Measurements from ENCODE around the gene TMCO1. TPM values are rescaled to one million over a fixed set of nuclear protein-coding genes. Genes with fewer than 3 reads are reported as not detected.
"Not testable (repeated sequence)": the region's sequence is repeated elsewhere in the genome, so short reads cannot be mapped to it uniquely, and the experiment has no call there.

TMCO1 gene
- total and polyA plus RNA-seq, 2 donors from 2014 or later, result 109 to 149 TPM

- no peaks in the 10 kb centered on the region for H3K4me1 ChIP-seq (ENCODE audit: control insufficient read depth in 2 of 3, insufficient read depth in 2 of 3, low read depth in 1 of 3, low read length in 3 of 3)
- no peak overlapping the region for H3K9ac ChIP-seq (ENCODE audit: low read length in 3 of 3)
- DNase-seq, result no peak
- H3K27me3 ChIP-seq (ENCODE audit: control insufficient read depth, insufficient read depth, low read length), result no peaks in the 10 kb centered on the region
- no peaks in the 10 kb centered on the region for H3K36me3 ChIP-seq (ENCODE audit: control insufficient read depth in 2 of 3, insufficient read depth in 3 of 3, low read length in 3 of 3)
- no peaks in the 10 kb centered on the region for H3K9me3 ChIP-seq (ENCODE audit: control insufficient read depth in 2 of 3, insufficient read depth in 1 of 3, low read length in 3 of 3)
- no peak overlapping the region for H3K4me3 ChIP-seq (ENCODE audit: low read length in 3 of 3)
- intact Hi-C loops (cut with DNase I), result no loop called here
- H3K27ac ChIP-seq (ENCODE audit: low read depth in 2 of 2, low read length in 2 of 2), result no peak overlapping the region
- no peak for TF ChIP-seq CTCF (IDR thresholded peaks at IDR 0.05; ENCODE audit: borderline replicate concordance, extremely low read depth, insufficient read depth)
- FAIRE-seq, result no peak
Measured at GRCh38 chr1:165816157-165816556, 47.5 kb upstream of the TMCO1 start.

- no peaks in the 10 kb centered on the region for H3K9me3 ChIP-seq (ENCODE audit: control insufficient read depth in 2 of 3, insufficient read depth in 1 of 3, low read length in 3 of 3)
- H3K4me1 ChIP-seq (ENCODE audit: control insufficient read depth in 2 of 3, insufficient read depth in 2 of 3, low read depth in 1 of 3, low read length in 3 of 3), result no peaks in the 10 kb centered on the region
- FAIRE-seq (no peak), DNase-seq (no peak)
- no peaks in the 10 kb centered on the region for H3K27me3 ChIP-seq (ENCODE audit: control insufficient read depth, insufficient read depth, low read length)
- TF ChIP-seq CTCF (IDR thresholded peaks at IDR 0.05; ENCODE audit: borderline replicate concordance, extremely low read depth, insufficient read depth), result no peak
- H3K36me3 ChIP-seq (ENCODE audit: control insufficient read depth in 2 of 3, insufficient read depth in 3 of 3, low read length in 3 of 3), result no peaks in the 10 kb centered on the region
- H3K9ac ChIP-seq (ENCODE audit: low read length in 3 of 3), result no peak overlapping the region
- no peak overlapping the region for H3K4me3 ChIP-seq (ENCODE audit: low read length in 3 of 3)
- no peak overlapping the region for H3K27ac ChIP-seq (ENCODE audit: low read depth in 2 of 2, low read length in 2 of 2)
- intact Hi-C loops (cut with DNase I), result no loop called here
Measured at GRCh38 chr1:165815725-165816124, 47.1 kb upstream of the TMCO1 start.

GRCh38 chr1:165807613-165808012 is 38.9 kb upstream of the TMCO1 start:
- no peak overlapping the region for H3K27ac ChIP-seq (ENCODE audit: low read depth in 2 of 2, low read length in 2 of 2)
- H3K4me1 ChIP-seq (ENCODE audit: control insufficient read depth in 2 of 3, insufficient read depth in 2 of 3, low read depth in 1 of 3, low read length in 3 of 3), result no peaks in the 10 kb centered on the region
- H3K27me3 ChIP-seq (ENCODE audit: control insufficient read depth, insufficient read depth, low read length), result no peaks in the 10 kb centered on the region
- FAIRE-seq (no peak), DNase-seq (no peak)
- TF ChIP-seq CTCF (IDR thresholded peaks at IDR 0.05; ENCODE audit: borderline replicate concordance, extremely low read depth, insufficient read depth), result no peak
- intact Hi-C loops (cut with DNase I), result no loop called here
- H3K9ac ChIP-seq (ENCODE audit: low read length in 3 of 3), result no peak overlapping the region
- no peak overlapping the region for H3K4me3 ChIP-seq (ENCODE audit: low read length in 3 of 3)
- no peaks in the 10 kb centered on the region for H3K36me3 ChIP-seq (ENCODE audit: control insufficient read depth in 2 of 3, insufficient read depth in 3 of 3, low read length in 3 of 3)
- no peaks in the 10 kb centered on the region for H3K9me3 ChIP-seq (ENCODE audit: control insufficient read depth in 2 of 3, insufficient read depth in 1 of 3, low read length in 3 of 3)

- intact Hi-C loops (cut with DNase I); H3K4me1 ChIP-seq (ENCODE audit: control insufficient read depth in 2 of 3, insufficient read depth in 2 of 3, low read depth in 1 of 3, low read length in 3 of 3); H3K27me3 ChIP-seq (ENCODE audit: control insufficient read depth, insufficient read depth, low read length); FAIRE-seq; H3K36me3 ChIP-seq (ENCODE audit: control insufficient read depth in 2 of 3, insufficient read depth in 3 of 3, low read length in 3 of 3); H3K9ac ChIP-seq (ENCODE audit: low read length in 3 of 3); H3K9me3 ChIP-seq (ENCODE audit: control insufficient read depth in 2 of 3, insufficient read depth in 1 of 3, low read length in 3 of 3); H3K27ac ChIP-seq (ENCODE audit: low read depth in 2 of 2, low read length in 2 of 2); DNase-seq; H3K4me3 ChIP-seq (ENCODE audit: low read length in 3 of 3): not testable (repeated sequence)
Measured at GRCh38 chr1:165804513-165804912, 35.8 kb upstream of the TMCO1 start.

All from kidney (tissue), 14 donors.